GM12891 (cell line): ENCODE measurements around the gene CCDC18.
"Not testable (repeated sequence)": the region's sequence is repeated elsewhere in the genome, so short reads cannot be mapped to it uniquely, and the experiment has no call there.

Experiments
- DNase-seq: peaks from one replicate; pipeline ENCODE4 v3.0.0; 2011; ENCODE audit warnings: low spot score; ENCODE audit not compliant: insufficient read length
- FAIRE-seq: peaks from 2 replicates; lab custom pipeline; 2011; peaks lifted over from hg19 to GRCh38; lab: Jason Lieb, UNC
- PAX5 ChIP-seq: IDR thresholded peaks from 2 replicates; pipeline ENCODE4 v1.6.1; 2011; ENCODE audit warnings: low read length, moderate library complexity, mild to moderate bottlenecking; ENCODE audit not compliant: insufficient read depth, severe bottlenecking
- POLR2A ChIP-seq: IDR thresholded peaks from 2 replicates; pipeline ENCODE4 v1.6.1; 2011; ENCODE audit warnings: low read depth, low read length, control low read depth
- POLR2AphosphoS5 ChIP-seq: IDR thresholded peaks from 2 replicates; pipeline ENCODE4 v1.6.1; 2011; ENCODE audit warnings: low read depth, low read length, control low read depth
- POU2F2 ChIP-seq: IDR thresholded peaks from 2 replicates; pipeline ENCODE4 v1.6.1; 2011; ENCODE audit warnings: low read depth, mild to moderate bottlenecking, control low read depth, low read length, moderate library complexity
- SPI1 ChIP-seq: IDR thresholded peaks from 2 replicates; pipeline ENCODE4 v1.6.1; 2011; ENCODE audit warnings: low read depth, low read length, control low read depth
- TAF1 ChIP-seq: IDR thresholded peaks from 2 replicates; pipeline ENCODE4 v1.6.1; 2011; ENCODE audit warnings: low read depth, low read length, control low read depth

Gene CCDC18

DNA sequence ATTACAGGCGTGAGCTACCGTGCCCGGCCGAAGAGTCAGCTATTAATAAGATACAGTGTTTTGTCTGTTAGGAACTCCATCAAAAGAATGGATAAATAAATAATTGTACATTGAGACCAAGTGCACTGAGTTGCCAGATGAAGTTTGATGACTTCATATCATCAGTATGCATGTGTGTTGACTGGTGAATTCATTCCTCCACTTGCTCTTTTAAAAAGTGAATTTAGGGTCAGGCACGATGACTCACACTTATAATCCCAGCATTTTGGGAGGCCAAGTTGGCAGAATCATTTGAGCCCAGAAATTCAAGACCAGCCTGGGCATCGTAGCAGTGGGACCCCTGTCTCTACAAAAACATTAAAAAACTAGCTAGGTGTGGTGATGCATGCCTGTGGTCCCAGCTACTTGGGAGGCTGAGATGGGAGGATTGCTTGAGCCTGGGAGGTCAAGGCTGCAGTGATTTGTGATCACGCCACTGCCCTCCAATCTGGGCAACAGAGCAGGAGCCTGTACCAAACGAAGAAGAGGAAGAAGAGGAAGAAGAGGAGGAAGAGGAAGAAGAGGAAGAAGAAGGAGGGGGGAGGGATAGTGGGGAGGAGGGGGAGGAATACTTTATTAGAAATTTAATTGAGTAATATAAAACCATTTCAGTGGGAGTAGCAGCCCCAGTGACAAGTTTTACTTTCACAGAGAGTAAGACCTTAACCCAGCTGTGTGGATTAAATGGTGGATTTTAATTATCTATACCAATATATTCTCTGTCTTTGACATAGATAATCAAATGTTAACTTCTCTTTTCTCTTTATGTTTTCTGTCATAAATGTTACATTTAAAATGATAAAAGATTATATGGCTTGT, 74.9 kb downstream of the CCDC18 start:
- FAIRE-seq (no peak), DNase-seq (no peak)
- no peak for TF ChIP-seq SPI1

GRCh38 chr1:93256433-93256832, 75.9 kb downstream of the CCDC18 start:
- no peak for FAIRE-seq
- no peak for DNase-seq
- TF ChIP-seq POLR2AphosphoS5, result no peak

- FAIRE-seq (no peak), DNase-seq (no peak)
- TF ChIP-seq POLR2AphosphoS5, result no peak
These were observed 77.4 kb downstream of the CCDC18 start for GRCh38 chr1:93257889-93258288.

DNA sequence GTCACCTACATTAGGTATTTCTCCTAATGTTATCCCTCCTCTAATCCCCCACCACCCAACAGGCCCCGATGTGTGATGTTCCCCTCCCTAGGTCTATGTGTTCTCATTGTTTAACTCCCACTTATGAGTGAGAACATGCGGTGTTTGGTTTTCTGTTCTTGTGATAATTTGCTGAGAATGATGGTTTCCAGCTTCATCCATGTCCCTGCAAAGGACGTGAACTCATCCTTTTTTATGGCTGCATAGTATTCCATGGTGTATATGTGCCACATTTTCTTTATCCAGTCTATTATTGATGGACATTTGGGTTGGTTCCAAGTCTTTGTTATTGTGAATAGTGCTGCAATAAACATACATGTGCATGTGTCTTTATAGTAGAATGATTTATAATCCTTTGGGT, 80.2 kb downstream of the CCDC18 start:
- DNase-seq, FAIRE-seq: not testable (repeated sequence)

GRCh38 chr1:93262645-93263044, 82.1 kb downstream of the CCDC18 start:
- DNase-seq (no peak), FAIRE-seq (no peak)
- TF ChIP-seq POU2F2 (no peak), POLR2AphosphoS5 (no peak), TAF1 (no peak), POLR2A (no peak), PAX5 (no peak), SPI1 (no peak)

DNA sequence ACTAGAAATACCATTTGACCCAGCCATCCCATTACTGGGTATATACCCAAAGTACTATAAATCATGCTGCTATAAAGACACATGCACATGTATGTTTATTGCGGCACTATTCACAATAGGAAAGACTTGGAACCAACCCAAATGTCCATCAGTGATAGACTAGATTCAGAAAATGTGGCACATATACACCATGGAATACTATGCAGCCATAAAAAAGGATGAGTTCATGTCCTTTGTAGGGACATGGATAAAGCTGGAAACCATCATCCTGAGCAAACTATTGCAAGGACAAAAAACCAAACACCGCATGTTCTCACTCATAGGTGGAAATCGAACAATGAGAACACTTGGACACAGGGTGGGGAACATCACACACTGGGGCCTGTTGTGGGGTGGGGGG, 88.4 kb downstream of the CCDC18 start:
- FAIRE-seq, DNase-seq: not testable (repeated sequence)

DNA sequence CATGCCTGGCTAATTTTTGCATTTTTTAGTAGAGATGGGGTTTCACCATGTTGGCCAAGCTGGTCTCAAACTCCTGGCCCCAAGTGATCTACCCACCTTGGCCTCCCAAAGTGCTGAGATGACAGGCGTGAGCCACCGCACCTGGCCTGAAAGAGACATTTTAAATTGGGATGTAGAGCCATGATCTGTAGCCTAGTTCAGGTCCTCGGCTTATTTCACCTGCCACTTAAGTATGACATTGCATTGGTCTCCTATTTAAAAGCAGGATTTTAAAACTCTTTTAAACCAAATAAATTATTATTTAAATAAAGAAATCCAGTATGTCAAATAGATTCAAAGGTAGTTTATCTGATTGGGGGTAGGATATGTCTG, 94.7 kb downstream of the CCDC18 start:
- not testable (repeated sequence) for FAIRE-seq, DNase-seq

DNA sequence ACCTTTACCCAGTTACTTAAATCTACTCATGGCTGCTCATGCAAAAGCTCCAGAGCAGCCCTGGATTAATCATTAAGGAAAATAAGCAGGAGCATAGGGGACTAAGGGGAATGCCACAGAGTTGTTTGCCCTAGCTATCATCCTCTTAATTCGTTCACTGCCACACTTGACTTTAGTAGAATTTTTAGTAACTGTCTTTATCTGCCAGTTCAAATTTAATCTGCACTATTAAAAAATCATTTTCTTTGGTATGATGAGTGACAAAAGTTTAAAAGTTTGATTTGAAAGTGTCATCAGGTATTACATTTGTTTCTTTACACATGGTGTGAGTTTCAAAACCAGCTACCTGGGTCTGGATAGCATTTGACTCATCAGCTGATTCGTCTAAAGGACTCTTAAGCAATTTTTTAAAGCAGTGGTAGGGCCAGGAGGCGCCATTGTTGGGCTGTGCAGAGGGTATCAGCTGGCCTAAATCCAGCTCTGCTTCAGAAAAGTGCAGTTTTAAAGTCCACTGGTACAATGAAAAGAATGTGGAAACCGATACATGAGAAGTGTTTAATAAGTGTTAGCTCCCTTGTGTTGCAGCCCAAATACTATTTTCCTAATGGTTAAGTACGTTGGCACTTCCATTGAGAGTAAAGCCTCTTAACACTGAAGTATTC, 95.2 kb downstream of the CCDC18 start:
- DNase-seq, result no peak
- TF ChIP-seq POLR2A, result no peak
- no peak for TF ChIP-seq POLR2AphosphoS5
- no peak for TF ChIP-seq POU2F2
- no peak for TF ChIP-seq TAF1
- FAIRE-seq, result no peak

- not testable (repeated sequence) for FAIRE-seq, DNase-seq
These were observed 97.0 kb downstream of the CCDC18 start for GRCh38 chr1:93277530-93277929.

- FAIRE-seq (no peak), DNase-seq (no peak)
- TF ChIP-seq SPI1 (no peak), POLR2A (no peak), POU2F2 (no peak), TAF1 (no peak), POLR2AphosphoS5 (no peak), PAX5 (no peak)
These were observed 103.0 kb downstream of the CCDC18 start for GRCh38 chr1:93283496-93283895.

- no peak for DNase-seq
- no peak for FAIRE-seq
- TF ChIP-seq POLR2AphosphoS5, result no peak
- TF ChIP-seq TAF1, result no peak
- no peak for TF ChIP-seq POU2F2
- no peak for TF ChIP-seq SPI1
- TF ChIP-seq POLR2A, result no peak
- TF ChIP-seq PAX5, result no peak
These were observed 108.0 kb downstream of the CCDC18 start for GRCh38 chr1:93288558-93288957.

DNA sequence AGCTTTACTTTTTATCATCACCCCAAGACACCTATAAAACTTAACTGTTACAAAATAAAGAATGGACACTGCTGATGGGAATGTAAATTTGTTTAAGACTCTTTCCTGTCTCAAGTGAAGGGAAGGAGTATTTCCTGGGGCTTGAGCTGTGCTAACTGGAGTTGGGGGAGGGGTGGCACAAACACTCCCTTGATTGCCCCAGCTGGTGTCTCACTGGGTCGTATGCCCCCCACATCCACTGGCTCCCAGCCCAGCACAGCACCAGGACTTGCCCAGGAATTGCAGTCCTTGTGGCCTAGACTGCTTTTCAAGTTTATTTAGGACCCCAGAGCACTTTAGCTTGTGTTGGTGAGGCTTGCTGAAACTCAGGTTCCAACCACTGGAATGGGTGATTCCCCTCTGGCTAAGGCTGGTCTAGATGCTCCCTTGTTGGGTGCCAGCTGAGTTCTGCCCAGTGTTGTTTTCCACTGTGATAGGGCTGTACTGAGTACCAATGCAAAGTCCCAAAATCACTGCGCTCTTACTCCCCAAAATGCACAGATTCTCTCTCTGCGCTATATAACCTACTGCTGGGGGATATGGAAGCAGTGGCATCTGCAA, 116.1 kb downstream of the CCDC18 start:
- TF ChIP-seq POLR2A, result no peak
- no peak for TF ChIP-seq POU2F2
- TF ChIP-seq SPI1, result no peak
- TF ChIP-seq PAX5, result no peak
- no peak for FAIRE-seq

More for the DNA sequence above, 116.1 kb downstream of the CCDC18 start:
- DNase-seq, result no peak
